HEK293 (cell line): ENCODE data around the gene IL25.

Experiments
- CTCF ChIA-PET: fragments of 350-600 bp; formaldehyde crosslinking; extraction: SDS; loops from one replicate; lab custom pipeline; 2021; ENCODE audit warnings: antibody characterized with exemption; lab: Yijun Ruan, JAX
- POLR2A ChIA-PET: fragments of 300-600 bp; formaldehyde crosslinking; extraction: SDS; loops from one replicate; lab custom pipeline; 2020; ENCODE audit warnings: antibody characterized with exemption, inconsistent platforms; lab: Yijun Ruan, JAX
- H3K27ac ChIP-seq: fragments of 200-500 bp; sonication (Bioruptor generic); 2 replicates; pipeline ENCODE4 v1.5.1; 2014; ENCODE audit warnings: low read depth, low read length, control low read depth, inconsistent platforms; ENCODE audit errors: extremely low read depth
- H3K36me3 ChIP-seq, 2 experiments: fragments of 200-500 bp in 1 of 2; sonication (Bioruptor generic) in 1 of 2; 1 replicate in 1 of 2; 2 replicates in 1 of 2; pipeline ENCODE4 v1.5.1; 2014 to 2017; ENCODE audit warnings: inconsistent platforms in 2 of 2, low read length in 2 of 2; ENCODE audit not compliant: control insufficient read depth in 2 of 2, insufficient read depth in 1 of 2
- H3K4me1 ChIP-seq: fragments of 200-500 bp; sonication (Bioruptor generic); 2 replicates; pipeline ENCODE4 v1.5.1; 2014; ENCODE audit warnings: mild to moderate bottlenecking, low read length, inconsistent platforms; ENCODE audit not compliant: control insufficient read depth, insufficient read depth
- H3K4me3 ChIP-seq: 2 replicates; pipeline ENCODE4 v1.5.1; 2011; ENCODE audit warnings: low read depth, mild to moderate bottlenecking, control low read depth, low read length, moderate library complexity
- H3K9me3 ChIP-seq: fragments of 200-500 bp; sonication (Bioruptor generic); 2 replicates; pipeline ENCODE4 v1.5.1; 2014; ENCODE audit warnings: low read depth, low read length, inconsistent platforms; ENCODE audit not compliant: control insufficient read depth, insufficient read depth
- ZBTB1 ChIP-seq: fragments of 450-650 bp; formaldehyde crosslinking; IDR thresholded peaks from 2 replicates; pipeline ENCODE4 v1.5.1; 2016; ENCODE audit warnings: missing biosample characterization, missing genetic modification characterization
- ZBTB49 ChIP-seq: fragments of 450-650 bp; formaldehyde crosslinking; IDR thresholded peaks from 2 replicates; pipeline ENCODE4 v1.5.1; 2016; ENCODE audit warnings: missing biosample characterization, missing genetic modification characterization, low read depth
- ZBTB7A ChIP-seq: fragments of 450-650 bp; formaldehyde crosslinking; IDR thresholded peaks from 2 replicates; pipeline ENCODE4 v1.5.1; 2016; ENCODE audit warnings: low read depth, missing biosample characterization, missing genetic modification characterization
- ZEB2 ChIP-seq: fragments of 450-650 bp; formaldehyde crosslinking; IDR thresholded peaks from 2 replicates; pipeline ENCODE4 v1.5.1; 2016; ENCODE audit warnings: missing biosample characterization, missing genetic modification characterization
- ZFP3 ChIP-seq: fragments of 450-650 bp; formaldehyde crosslinking; IDR thresholded peaks from 2 replicates; pipeline ENCODE4 v1.5.1; 2016; ENCODE audit warnings: low read depth, missing biosample characterization, missing genetic modification characterization
- ZNF10 ChIP-seq: fragments of 450-650 bp; formaldehyde crosslinking; IDR thresholded peaks from 2 replicates; pipeline ENCODE4 v1.5.1; 2017; ENCODE audit warnings: missing biosample characterization, missing genetic modification characterization
- ZNF132 ChIP-seq: fragments of 450-650 bp; formaldehyde crosslinking; IDR thresholded peaks from 2 replicates; pipeline ENCODE4 v1.5.1; 2017; ENCODE audit warnings: missing biosample characterization, missing genetic modification characterization, borderline replicate concordance
- ZNF248 ChIP-seq: fragments of 450-650 bp; formaldehyde crosslinking; IDR thresholded peaks from 2 replicates; pipeline ENCODE4 v1.5.1; 2017; ENCODE audit warnings: missing biosample characterization, missing genetic modification characterization
- ZNF311 ChIP-seq: fragments of 450-650 bp; formaldehyde crosslinking; IDR thresholded peaks from 2 replicates; pipeline ENCODE4 v1.5.1; 2017; ENCODE audit warnings: missing biosample characterization, missing genetic modification characterization, borderline replicate concordance
- ZNF341 ChIP-seq: fragments of 450-650 bp; formaldehyde crosslinking; IDR thresholded peaks from 2 replicates; pipeline ENCODE4; 2016; ENCODE audit warnings: low read depth, missing biosample characterization, missing genetic modification characterization
- ZNF391 ChIP-seq: fragments of 450-650 bp; formaldehyde crosslinking; IDR thresholded peaks from 2 replicates; pipeline ENCODE4 v1.5.1; 2016; ENCODE audit warnings: low read depth, missing biosample characterization, missing genetic modification characterization, borderline replicate concordance
- ZNF426 ChIP-seq: fragments of 450-650 bp; formaldehyde crosslinking; IDR thresholded peaks from 2 replicates; pipeline ENCODE4 v1.5.1; 2017; ENCODE audit warnings: missing biosample characterization, missing genetic modification characterization, mild to moderate bottlenecking, inconsistent platforms, moderate library complexity
- ZNF558 ChIP-seq: fragments of 450-650 bp; formaldehyde crosslinking; IDR thresholded peaks from 2 replicates; pipeline ENCODE4 v1.5.1; 2016; ENCODE audit warnings: missing biosample characterization, missing genetic modification characterization
- ZNF660 ChIP-seq: fragments of 450-650 bp; IDR thresholded peaks from 2 replicates; pipeline ENCODE4 v1.5.1; 2018; ENCODE audit warnings: missing biosample characterization, mild to moderate bottlenecking, missing genetic modification characterization
- ZNF692 ChIP-seq: fragments of 450-650 bp; formaldehyde crosslinking; IDR thresholded peaks from 2 replicates; pipeline ENCODE4 v1.5.1; 2016; ENCODE audit warnings: missing biosample characterization, missing genetic modification characterization
- TF ChIP-seq, protein P1 (sequence below): fragments of 450-650 bp; formaldehyde crosslinking; IDR thresholded peaks from 2 replicates; pipeline ENCODE4 v1.5.1; 2016; ENCODE audit warnings: missing biosample characterization, missing genetic modification characterization
- TF ChIP-seq, protein P2 (sequence below): fragments of 450-650 bp; formaldehyde crosslinking; IDR thresholded peaks from 2 replicates; pipeline ENCODE4 v1.5.1; 2016; ENCODE audit warnings: missing biosample characterization, missing genetic modification characterization

IL25 gene

GRCh38 chr14:23365036-23365731, 7.4 kb upstream of the IL25 start, which contains the start of gene EFS:
Gene EFS (minus strand): TSS chr14:23365172. CDS start chr14:23365025, 147 bp downstream.
- ChIA-PET CTCF (interaction anchor here (0.9 kb wide), 1 partner anchor 15 kb away, joined by 4 read pairs; no protein-coding TSS in a partner anchor), POLR2A (no interaction called here)
- Histone ChIP-seq H3K36me3 (no peaks in the 10 kb centered on the region), H3K9me3 (no peaks in the 10 kb centered on the region), H3K4me1 (no peaks in the 10 kb centered on the region), H3K4me3 (no peak within 1 kb of the TSS), H3K27ac (no peak within 1 kb of the TSS)
- no peak for TF ChIP-seq ZBTB49 (tag by site-specific recombination)
- TF ChIP-seq, protein P1, sequence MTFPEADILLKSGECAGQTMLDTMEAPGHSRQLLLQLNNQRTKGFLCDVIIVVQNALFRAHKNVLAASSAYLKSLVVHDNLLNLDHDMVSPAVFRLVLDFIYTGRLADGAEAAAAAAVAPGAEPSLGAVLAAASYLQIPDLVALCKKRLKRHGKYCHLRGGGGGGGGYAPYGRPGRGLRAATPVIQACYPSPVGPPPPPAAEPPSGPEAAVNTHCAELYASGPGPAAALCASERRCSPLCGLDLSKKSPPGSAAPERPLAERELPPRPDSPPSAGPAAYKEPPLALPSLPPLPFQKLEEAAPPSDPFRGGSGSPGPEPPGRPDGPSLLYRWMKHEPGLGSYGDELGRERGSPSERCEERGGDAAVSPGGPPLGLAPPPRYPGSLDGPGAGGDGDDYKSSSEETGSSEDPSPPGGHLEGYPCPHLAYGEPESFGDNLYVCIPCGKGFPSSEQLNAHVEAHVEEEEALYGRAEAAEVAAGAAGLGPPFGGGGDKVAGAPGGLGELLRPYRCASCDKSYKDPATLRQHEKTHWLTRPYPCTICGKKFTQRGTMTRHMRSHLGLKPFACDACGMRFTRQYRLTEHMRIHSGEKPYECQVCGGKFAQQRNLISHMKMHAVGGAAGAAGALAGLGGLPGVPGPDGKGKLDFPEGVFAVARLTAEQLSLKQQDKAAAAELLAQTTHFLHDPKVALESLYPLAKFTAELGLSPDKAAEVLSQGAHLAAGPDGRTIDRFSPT = no peak
- TF ChIP-seq ZNF391 (tag by site-specific recombination) = no peak
- TF ChIP-seq ZNF341 (tag by site-specific recombination) = no peak
- no peak for TF ChIP-seq ZBTB7A
- no peak for TF ChIP-seq ZNF248 (tag by site-specific recombination)
- no peak for TF ChIP-seq ZNF311 (tag by site-specific recombination)
- no peak for TF ChIP-seq ZNF10 (tag by site-specific recombination)
- TF ChIP-seq ZEB2 (tag by site-specific recombination) = no peak
- TF ChIP-seq ZNF692 (tag by site-specific recombination) = no peak
- TF ChIP-seq, protein P2, sequence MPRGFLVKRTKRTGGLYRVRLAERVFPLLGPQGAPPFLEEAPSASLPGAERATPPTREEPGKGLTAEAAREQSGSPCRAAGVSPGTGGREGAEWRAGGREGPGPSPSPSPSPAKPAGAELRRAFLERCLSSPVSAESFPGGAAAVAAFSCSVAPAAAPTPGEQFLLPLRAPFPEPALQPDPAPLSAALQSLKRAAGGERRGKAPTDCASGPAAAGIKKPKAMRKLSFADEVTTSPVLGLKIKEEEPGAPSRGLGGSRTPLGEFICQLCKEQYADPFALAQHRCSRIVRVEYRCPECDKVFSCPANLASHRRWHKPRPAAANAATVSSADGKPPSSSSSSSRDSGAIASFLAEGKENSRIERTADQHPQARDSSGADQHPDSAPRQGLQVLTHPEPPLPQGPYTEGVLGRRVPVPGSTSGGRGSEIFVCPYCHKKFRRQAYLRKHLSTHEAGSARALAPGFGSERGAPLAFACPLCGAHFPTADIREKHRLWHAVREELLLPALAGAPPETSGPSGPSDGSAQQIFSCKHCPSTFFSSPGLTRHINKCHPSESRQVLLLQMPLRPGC (tag by site-specific recombination) = no peak
- TF ChIP-seq ZNF426 (tag by site-specific recombination) = no peak
- TF ChIP-seq ZBTB1 (tag by site-specific recombination) = no peak
- TF ChIP-seq ZFP3 = no peak
- TF ChIP-seq ZNF558 (tag by site-specific recombination) = no peak
- TF ChIP-seq ZNF132 (tag by site-specific recombination) = no peak
- TF ChIP-seq ZNF660 (tag by site-specific recombination) = no peak
